Medulla oblongata (tissue), 1 donor: ENCODE data around the gene GALNT1.

Experiments used
- DNase-seq: peaks from one replicate; pipeline ENCODE4 v3.0.0-alpha.2; 2015; ENCODE audit errors: extremely low spot score

Gene GALNT1

GRCh38 chr18:35673682-35674081, 92.1 kb downstream of the GALNT1 start:
- DNase-seq = no peak

GRCh38 chr18:35680139-35680551, 98.6 kb downstream of the GALNT1 start:
- DNase-seq = no peak

- no peak for DNase-seq
Measured at GRCh38 chr18:35682281-35682867, 100.8 kb downstream of the GALNT1 start.

- peak; percentile 56 for DNase-seq
Measured at GRCh38 chr18:35683021-35683420, 101.5 kb downstream of the GALNT1 start.

DNA sequence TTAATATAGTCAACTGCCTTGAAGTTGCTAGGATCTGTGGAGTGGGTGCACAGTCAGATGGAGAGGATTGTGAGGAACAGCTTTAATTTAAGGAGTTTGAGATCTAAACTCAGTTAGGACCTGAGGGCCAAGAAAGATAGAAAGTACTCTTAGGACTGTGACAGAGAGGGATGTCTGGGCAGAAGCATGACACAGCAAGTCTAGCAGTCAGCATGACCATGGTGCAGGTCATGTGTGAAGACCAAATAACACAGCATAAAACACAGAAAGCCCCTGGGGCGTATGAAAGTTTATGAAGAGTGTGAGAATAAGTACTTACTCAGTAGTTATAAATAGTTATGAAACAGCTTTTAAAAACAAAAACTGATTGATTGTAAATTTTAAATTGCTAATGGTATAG, 107.2 kb downstream of the GALNT1 start:
- no peak for DNase-seq

DNA sequence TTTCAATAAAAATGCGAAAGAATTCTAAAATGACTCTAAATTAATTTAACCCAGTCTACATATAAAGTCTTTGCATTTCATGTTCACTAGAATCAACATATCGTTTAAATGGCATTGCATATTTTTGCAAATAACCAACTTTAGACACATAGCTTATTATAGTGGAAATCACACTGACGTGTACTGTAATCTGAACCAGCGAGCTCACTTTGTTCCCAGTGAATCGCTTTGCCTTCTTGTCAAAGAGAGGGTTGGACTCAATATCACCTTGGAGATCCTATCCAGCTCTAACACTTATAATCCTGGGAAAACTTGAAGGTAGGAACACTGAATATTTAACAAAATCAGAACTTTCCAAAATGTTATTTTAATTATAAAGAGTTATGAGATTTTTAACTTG, 108.2 kb downstream of the GALNT1 start:
- DNase-seq = no peak

GRCh38 chr18:35691625-35692024, 110.1 kb downstream of the GALNT1 start:
- no peak for DNase-seq

GRCh38 chr18:35692866-35693265, 111.3 kb downstream of the GALNT1 start:
- no peak for DNase-seq

- DNase-seq = no peak
Measured at GRCh38 chr18:35693829-35694228, 112.3 kb downstream of the GALNT1 start.

DNA sequence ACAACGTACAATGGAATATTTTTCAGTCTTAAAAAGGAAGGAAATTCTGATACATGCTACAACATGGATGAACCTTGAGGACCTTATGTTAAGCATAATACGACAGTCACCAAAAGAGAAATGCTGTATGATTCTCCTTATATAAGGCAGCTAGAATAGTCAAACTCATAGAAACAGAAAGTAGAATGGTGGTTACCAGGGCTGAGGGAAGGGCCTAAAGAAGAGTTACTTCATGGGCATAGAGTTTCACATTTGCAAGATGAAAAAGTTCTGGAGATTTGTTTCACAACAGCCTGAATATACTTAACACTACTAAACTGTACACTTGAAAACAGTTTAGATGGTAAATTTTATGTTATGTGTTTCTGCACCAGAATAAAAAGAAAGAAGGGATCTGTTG, 113.3 kb downstream of the GALNT1 start:
- DNase-seq = no peak

DNA sequence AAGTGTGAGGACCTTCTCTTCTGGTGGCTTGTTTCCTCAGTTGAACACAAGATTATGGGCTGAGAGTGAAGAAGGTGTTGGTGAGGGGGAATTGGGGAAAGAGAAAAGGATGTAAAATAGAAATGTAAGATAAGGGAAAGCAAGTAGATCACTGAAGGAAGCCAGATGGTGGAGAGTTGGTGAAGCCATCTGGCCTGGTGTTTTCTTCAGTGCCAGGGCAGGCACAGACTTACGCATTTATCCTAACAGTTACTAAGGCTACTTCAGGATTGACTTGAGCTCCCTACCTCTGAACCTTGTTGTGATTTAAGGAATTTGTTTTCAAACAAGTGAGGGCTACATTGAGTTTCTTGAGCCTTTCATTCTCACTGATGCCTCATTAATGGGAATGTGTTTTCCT, 113.8 kb downstream of the GALNT1 start:
- no peak for DNase-seq

DNA sequence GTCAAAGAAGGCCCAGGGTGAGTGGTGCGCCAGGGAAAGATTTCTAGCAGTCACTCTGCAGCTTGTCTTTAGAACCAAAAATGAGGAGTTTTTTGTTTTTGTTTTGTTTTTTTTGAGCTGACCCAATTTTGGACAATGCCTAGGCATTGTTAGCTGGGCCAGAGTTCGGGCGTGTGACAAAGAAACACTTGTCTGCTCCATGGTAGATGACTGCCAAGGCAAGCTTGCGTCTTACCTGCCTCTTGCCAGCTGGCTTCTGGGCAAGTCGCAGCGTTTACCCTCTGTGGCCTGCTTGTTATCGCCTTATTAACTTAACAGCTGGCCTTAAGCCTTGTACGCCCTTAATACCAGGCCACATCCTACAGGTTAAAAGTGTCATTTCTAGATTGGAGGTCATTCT, 114.3 kb downstream of the GALNT1 start:
- peak; percentile 96 for DNase-seq

- DNase-seq = no peak
Measured at GRCh38 chr18:35696307-35696706, 114.8 kb downstream of the GALNT1 start.

GRCh38 chr18:35697869-35698268, 116.3 kb downstream of the GALNT1 start:
- DNase-seq = no peak

GRCh38 chr18:35703043-35703688, 121.6 kb downstream of the GALNT1 start:
- DNase-seq = no peak

DNA sequence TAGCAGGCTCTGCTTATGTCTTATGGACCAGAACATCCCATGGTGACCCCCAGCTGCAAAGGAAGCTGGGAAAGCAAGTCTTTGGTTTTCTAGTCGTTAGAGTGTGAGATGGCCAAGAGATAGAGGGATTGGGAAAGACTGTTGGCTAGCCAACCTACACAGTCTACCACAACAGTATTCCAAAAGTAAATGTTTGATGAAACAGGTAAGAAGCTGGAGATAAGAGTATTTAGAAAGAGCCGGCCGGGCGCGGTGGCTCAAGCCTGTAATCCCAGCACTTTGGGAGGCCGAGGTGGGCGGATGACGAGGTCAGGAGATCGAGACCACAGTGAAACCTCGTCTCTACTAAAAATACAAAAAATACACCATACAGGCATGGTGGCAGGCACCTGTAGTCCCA, 124.4 kb downstream of the GALNT1 start:
- no peak for DNase-seq

- DNase-seq = no peak
Measured at GRCh38 chr18:35707247-35707646, 125.7 kb downstream of the GALNT1 start.

DNA sequence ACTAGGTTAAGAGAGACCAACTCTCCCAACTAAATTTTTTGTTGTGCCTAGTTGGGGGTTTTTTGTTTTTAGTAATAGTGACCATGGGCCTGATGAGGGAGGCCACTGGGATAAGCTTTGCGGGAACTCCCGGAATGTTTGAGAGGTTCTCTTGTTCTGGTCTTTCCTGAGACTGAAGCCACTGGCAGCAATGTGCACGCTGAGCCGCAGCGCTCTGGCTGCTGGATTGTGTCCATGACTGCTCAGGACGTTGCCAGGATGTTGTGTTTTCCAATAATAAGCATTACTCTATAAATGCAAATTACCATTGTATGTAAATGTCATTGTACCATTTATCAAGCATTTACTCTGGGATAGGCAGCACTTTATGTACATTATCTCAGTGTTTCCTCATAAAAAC, 126.1 kb downstream of the GALNT1 start:
- DNase-seq = no peak

- no peak for DNase-seq
Measured at GRCh38 chr18:35710581-35710980, 129.0 kb downstream of the GALNT1 start.

DNA sequence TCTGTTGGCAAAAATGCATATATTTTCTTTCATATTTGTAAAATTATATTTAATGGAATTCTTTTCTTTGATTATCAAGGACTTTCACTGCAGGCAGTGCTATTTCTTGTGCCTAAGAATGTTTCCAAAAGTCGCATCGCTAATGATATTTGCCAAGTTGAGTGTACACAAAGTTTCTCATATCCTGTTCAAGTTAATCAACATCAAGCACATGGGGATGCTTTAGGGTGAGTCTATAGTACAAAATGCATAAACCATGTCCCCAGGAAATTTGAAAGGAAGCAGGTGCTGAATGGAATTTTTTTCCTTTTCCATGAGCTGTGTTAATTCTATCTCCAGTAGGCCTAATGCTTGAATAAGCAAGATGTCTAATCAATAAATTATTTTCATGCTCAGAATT, 129.7 kb downstream of the GALNT1 start:
- DNase-seq = no peak

DNA sequence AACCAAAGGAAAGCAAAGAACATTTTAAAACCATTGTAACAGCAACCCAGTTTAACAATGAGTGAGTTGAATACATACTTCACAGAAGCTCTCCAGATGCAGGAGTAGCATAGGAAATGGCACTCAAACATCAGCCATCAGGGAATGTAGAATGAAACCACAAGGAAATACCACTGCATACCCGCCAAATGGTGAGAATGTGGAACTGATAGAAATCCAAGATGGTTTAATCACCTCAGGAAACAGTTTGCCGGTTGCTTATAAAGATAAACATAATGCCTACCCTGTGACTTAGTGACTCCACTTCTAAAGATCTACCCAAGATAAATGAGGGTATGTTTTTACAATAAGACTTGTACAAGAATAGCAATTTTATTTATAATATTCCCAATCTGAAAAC, 132.0 kb downstream of the GALNT1 start:
- DNase-seq = no peak

DNA sequence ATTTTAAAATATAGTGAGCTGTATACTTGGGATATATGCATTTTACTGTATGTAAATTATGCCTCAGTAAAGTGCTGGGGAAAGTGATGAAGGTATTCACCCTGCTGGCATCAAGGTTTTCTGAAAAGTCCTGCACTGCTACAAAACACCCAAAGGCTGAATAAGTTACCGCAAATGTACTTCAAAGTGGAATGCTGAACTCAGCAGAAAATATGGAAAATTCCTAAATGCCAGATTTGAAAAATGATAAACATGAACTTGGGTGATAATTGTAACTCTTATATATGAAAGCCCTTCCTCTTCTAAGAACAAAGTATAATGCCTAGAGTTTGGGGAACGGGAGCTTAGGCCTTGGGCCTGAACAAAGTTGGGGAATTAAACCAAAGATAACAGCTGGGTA, 133.0 kb downstream of the GALNT1 start:
- no peak for DNase-seq

GRCh38 chr18:35715139-35715538, 133.6 kb downstream of the GALNT1 start:
- no peak for DNase-seq
